ENCODE measurements around the gene ARHGAP31.
"Not testable (repeated sequence)": the region's sequence is repeated elsewhere in the genome, so short reads cannot be mapped to it uniquely, and the experiment has no call there.

ARHGAP31 gene

DNA sequence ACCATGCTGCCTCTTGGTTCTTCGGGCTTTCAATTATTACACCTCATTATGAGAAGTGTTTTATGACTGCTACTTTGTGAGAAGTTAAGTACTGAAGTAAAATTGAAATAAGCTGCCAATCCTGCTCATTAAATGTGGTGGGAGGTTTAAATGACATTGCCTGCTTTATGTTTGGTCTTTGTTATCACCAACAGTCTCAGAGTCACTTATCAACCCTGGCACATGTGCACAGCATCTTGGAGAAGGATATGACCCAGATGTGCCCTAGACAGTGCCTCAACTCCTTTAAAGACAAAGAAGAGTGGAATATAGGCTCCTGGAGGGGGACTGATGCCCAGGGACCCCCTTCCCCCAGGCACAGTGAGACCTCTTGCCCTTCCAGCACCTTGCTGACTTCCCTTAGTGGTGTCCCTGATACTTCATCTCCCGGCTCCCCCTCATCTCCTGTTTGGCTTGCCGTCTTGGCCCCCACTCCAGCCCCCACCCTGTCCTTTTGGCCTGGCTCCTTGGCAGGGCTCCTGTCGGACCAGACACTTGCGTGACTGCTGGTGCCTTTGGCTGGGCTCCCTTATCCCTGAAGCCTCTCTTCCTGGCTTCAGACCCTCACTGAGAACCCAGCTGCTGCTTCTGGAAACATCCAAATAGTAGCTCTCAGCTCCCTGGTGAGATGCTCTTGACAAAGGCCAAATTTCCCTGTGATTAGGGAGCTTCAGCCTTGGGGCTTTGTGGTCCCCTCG, 39.8 kb downstream of the ARHGAP31 start:
- Histone ChIP-seq H3K27me3 (no peaks in the 10 kb centered on the region), H3K36me3 (no peaks in the 10 kb centered on the region), H3K4me3 (ENCODE audit: low read depth in 1 of 2, low read length in 1 of 2) (no peak overlapping the region), H3K4me1 (ENCODE audit: control insufficient read depth in 1 of 2, insufficient read depth in 1 of 2, low read depth in 1 of 2, low read length in 1 of 2) (no peaks in the 10 kb centered on the region), H3K9me3 (no peaks in the 10 kb centered on the region), H3K27ac (no peak overlapping the region)
- no peak for TF ChIP-seq CTCF (IDR thresholded peaks at IDR 0.05)

- no peak overlapping the region for H3K4me3 ChIP-seq (ENCODE audit: low read depth in 1 of 2, low read length in 1 of 2)
- no peak for TF ChIP-seq CTCF (IDR thresholded peaks at IDR 0.05)
- H3K36me3 ChIP-seq = no peaks in the 10 kb centered on the region
- H3K9me3 ChIP-seq = no peaks in the 10 kb centered on the region
- H3K27ac ChIP-seq = no peak overlapping the region
- no peaks in the 10 kb centered on the region for H3K27me3 ChIP-seq
- no peaks in the 10 kb centered on the region for H3K4me1 ChIP-seq (ENCODE audit: control insufficient read depth in 1 of 2, insufficient read depth in 1 of 2, low read depth in 1 of 2, low read length in 1 of 2)
Measured at GRCh38 chr3:119336823-119337222, 42.6 kb downstream of the ARHGAP31 start.

DNA sequence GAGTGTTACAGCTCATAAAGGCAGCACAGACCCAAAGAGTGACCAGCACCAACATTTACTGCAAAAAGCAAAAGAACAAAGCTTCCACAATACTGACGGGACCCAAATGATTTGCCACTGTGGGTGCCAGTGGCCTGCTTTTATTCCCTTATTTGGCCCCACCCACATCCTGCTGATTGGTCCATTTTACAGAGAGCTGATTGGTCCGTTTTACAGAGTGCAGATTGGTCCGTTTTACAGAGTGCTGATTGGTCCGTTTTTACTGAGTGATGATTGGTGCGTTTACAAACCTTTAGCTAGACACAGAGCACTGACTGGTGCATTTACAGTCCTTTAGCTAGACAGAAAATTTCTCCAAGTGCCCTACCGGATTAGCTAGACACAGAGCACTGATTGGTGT, 43.2 kb downstream of the ARHGAP31 start:
- H3K4me1 ChIP-seq (ENCODE audit: control insufficient read depth in 1 of 2, insufficient read depth in 1 of 2, low read depth in 1 of 2, low read length in 1 of 2); H3K36me3 ChIP-seq; H3K9me3 ChIP-seq; H3K27me3 ChIP-seq; H3K4me3 ChIP-seq (ENCODE audit: low read depth in 1 of 2, low read length in 1 of 2); H3K27ac ChIP-seq: not testable (repeated sequence)

DNA sequence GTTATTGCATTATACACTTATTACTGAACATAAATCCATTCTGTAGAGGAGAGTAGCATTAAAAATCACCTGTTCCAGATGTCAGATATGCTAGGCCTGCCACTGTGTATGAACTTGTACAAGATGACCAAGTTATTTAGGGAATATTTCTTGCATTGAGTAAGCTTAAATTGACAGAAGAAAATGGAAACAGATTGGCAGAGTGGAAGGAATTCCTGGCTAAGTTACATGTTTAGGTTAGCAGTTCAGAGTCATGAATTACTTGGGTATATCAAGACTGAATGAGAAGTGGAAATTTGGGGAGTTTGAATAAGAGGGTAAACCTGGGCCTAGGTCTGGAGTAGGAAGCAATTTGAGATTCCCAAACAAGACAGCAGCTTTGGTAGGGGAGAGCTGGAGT, 44.6 kb downstream of the ARHGAP31 start:
- TF ChIP-seq CTCF (IDR thresholded peaks at IDR 0.05) = no peak
- H3K4me1 ChIP-seq (ENCODE audit: control insufficient read depth in 1 of 2, insufficient read depth in 1 of 2, low read depth in 1 of 2, low read length in 1 of 2) = no peaks in the 10 kb centered on the region
- H3K27ac ChIP-seq = no peak overlapping the region
- H3K4me3 ChIP-seq (ENCODE audit: low read depth in 1 of 2, low read length in 1 of 2) = no peak overlapping the region
- H3K36me3 ChIP-seq = no peaks in the 10 kb centered on the region
- no peaks in the 10 kb centered on the region for H3K27me3 ChIP-seq
- H3K9me3 ChIP-seq = no peaks in the 10 kb centered on the region

- no peak overlapping the region for H3K4me3 ChIP-seq (ENCODE audit: low read depth in 1 of 2, low read length in 1 of 2)
- H3K9me3 ChIP-seq = no peaks in the 10 kb centered on the region
- H3K27me3 ChIP-seq = no peaks in the 10 kb centered on the region
- no peaks in the 10 kb centered on the region for H3K36me3 ChIP-seq
- H3K27ac ChIP-seq = no peak overlapping the region
- H3K4me1 ChIP-seq (ENCODE audit: control insufficient read depth in 1 of 2, insufficient read depth in 1 of 2, low read depth in 1 of 2, low read length in 1 of 2) = no peaks in the 10 kb centered on the region
- no peak for TF ChIP-seq CTCF (IDR thresholded peaks at IDR 0.05)
Measured at GRCh38 chr3:119340014-119340413, 45.8 kb downstream of the ARHGAP31 start.

GRCh38 chr3:119340446-119340845, 46.3 kb downstream of the ARHGAP31 start:
- Histone ChIP-seq H3K27me3 (no peaks in the 10 kb centered on the region), H3K9me3 (no peaks in the 10 kb centered on the region), H3K27ac (no peak overlapping the region), H3K36me3 (no peaks in the 10 kb centered on the region), H3K4me1 (ENCODE audit: control insufficient read depth in 1 of 2, insufficient read depth in 1 of 2, low read depth in 1 of 2, low read length in 1 of 2) (no peaks in the 10 kb centered on the region), H3K4me3 (ENCODE audit: low read depth in 1 of 2, low read length in 1 of 2) (no peak overlapping the region)
- TF ChIP-seq CTCF (IDR thresholded peaks at IDR 0.05) = no peak
